Fibroblast of skin of right quadriceps (primary cell): ENCODE results near the gene CYP24A1.
"Not testable (repeated sequence)": the region's sequence is repeated elsewhere in the genome, so short reads cannot be mapped to it uniquely, and the experiment has no call there.

ENCODE experiments used
- DNase-seq: peaks from one replicate; pipeline ENCODE4 v3.0.0-alpha.2; 2013

CYP24A1 gene

DNA sequence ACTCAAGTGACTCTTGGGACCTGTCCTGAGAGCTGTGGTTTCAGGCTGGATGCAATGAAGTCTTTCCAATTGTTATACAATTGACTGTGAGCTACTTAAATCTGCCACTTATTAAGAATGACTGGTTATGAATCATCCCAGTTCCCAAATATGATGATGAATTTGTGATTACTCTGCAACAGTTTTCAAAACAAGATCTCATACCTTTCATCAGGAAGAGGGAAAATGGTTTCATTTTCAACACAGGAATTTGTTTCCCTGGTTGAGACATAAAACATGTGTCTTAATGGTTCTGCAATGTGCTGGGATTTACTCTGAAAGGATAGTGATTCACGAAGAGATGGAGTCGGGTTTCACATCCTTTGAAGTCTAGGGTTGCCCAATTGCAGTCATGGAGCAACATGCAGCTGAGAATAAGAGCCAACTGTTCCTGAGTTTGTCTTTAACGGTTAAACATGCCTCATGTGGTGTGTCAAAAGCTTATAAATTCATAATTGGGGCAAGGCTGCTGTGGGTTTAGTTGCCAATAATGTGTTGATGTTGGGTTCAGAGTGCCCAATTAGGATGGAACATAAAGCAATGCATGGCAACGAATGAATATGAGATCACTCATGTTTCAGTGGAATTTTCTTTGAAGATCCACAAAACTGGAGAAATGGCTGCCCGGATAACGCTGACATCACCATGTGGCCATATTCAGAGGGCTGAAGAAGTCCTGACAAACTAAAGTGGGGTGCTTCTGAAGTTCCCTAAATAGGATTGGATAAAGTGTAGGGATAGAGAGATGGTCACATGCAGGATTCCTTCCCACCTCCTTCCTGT lies 41.0 kb downstream of the CYP24A1 start:
- DNase-seq: peak; percentile 100

DNA sequence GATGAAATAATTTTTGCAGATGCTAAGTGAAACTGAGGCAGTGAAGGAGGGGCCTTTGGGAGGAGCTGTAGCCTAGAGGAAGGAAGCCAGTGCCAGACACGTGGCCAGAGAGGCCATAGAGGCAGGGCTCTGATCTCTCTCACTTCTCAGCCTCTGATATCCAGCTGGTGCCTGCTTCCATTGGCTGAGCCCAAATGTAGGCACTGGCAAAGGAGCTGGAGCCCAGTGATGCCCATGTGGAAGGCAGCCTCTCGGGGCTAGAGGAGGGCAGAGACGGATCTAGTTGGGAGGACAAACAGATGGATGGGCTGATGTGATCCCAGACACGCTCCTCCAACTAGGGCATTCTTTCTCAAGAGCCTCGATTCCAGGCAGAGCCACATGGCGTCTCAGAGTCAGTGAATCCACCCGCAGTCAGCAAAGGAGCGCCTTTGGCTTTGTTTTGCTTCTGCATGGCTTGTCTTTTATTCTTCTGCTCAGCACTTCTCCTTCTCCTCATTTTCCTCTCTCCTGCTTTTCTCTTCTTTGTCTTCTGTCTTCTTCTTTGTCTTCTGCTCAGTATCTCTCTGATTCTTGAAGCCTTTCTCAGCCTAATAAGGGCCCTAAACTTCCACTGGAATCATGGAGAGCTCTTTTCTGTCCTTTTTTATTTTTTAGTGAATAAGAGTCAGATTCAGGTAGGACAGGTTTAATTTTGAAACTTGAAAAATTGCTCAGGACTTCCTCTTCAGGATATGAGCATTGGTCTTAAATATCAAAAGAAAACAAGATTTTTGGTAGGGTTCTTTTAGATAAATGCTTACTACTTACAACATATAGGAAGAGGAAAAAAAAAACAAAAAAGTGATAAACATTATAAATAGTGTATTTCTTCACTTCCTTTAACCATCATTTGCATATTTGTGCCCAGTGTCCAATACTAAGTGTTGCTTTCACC lies 41.8 kb downstream of the CYP24A1 start:
- DNase-seq: peak; percentile 23

DNA sequence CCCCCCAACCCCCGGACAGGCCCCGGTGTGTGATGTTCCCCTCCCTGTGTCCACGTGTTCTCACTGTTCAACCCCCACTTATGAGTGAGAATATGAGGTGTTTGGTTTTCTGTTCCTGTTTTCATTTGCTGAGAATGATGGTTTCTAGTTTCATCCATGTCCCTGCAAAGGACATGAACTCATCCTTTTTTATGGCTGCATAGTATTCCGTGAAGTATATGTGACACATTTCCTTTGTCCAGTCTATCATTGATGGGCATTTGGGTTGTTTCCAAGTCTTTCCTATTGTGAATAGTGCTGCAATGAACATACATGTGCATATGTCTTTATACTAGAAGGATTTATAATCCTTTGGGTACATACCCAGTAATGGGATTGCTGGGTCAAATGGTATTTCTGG lies 42.7 kb downstream of the CYP24A1 start:
- DNase-seq: not testable (repeated sequence)

DNA sequence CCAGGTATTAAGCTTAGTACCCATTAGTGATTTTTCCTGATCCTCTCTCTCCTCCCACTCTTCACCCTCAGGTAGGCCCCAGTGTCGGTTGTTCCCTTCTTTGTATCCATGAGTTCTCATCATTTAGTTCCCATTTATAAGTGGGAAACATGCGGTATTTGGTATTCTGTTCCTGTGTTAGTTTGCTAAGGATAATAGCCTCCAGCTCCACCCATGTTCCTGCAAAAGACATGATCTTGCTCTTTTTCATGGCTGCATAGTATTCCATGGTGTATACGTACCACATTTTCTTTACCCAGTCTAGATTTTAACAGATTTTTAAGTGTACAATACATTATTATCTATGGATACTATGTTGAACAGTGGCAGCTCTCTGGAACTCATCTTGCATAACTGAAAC lies 44.4 kb downstream of the CYP24A1 start:
- DNase-seq: no peak

DNA sequence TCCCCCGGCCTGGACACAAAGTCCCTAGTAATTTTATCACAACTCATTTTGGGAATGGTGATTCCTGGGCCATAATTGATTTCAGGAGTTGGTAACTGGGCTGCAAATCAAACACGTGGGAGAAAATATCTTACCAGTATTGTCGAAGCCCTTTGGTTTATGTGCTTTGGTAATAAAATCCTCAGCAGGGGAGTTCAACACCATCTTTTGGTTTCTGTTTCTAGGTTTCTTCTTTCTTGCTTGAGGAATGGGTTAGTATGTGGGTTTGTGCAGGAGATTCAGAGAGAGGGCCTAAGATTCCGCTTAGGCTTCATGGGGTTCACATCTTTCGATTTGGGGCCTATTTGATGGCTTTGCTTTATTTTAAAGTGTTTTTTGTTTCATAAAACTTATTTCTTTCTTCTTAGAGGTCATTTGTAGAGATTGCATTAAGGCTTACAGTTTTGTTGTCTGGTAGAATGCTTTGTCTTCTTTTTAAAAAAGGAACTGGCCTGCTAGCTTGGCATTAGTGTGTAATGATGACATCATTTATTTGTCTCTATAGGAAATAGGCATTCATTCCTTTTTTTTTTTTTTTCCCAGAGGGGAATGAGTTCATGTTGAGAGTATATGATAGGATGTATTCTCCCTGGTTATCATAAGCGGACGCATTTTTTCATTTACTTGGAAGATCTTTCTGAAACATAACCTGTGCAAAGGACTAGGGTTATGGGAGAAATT lies 45.8 kb downstream of the CYP24A1 start:
- peak; percentile 42 for DNase-seq

DNA sequence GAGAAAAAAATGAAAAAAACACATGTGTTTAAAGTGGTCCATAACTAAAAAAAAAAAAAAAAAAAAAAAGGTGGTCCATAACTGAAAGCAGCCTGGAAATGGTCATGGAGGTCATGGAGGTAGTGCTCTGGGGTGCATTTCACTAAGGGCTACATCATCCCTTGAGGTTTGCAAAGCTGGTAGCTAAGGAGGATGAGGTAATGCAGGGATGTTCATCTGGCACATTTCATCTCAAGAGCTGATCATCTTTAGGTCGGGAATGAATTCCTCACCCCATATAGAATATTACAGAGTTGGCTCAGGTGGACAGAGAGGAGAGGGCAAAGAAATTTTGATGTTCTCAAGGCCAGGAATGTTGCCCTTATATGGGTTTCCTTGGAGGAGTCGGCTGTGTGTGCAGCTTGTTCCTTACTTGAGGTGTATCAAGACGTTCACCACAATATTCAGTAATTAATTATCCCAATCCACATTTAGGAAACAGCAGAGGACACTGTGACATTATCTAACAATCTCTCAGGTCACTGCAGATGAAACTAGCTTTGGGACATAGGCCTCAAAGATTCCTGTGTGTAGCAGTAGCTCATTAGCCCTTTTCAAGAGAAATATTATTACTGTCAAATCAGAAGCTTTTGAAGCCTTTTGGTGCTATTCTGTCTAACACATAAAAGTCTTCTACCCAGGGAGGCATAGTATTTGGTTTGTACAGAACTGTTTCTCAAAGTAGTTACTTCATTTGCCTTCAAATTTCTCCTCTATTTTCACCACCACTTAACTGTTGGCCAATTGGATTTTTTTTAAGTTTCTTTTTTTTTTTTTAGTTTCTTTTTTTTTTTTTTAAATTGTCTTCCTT lies 46.8 kb downstream of the CYP24A1 start:
- DNase-seq: no peak

DNA sequence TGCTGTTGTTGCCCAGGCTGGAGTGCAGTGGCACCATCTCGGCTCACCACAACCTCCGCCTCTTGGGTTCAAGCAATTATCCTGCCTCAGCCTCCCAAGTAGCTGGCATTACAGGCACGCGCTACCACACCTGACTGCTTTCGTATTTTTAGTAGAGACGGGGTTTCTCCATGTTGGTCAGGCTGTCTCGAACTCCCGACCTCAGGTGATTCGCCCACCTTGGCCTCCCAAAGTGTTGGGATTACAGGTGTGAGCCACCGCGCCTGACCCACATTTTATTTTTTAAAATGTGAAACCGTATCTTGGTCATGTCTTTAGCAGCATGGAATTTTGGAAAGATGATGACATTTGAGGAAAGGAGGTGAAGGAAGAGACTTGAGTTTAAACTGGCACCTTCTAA lies 47.5 kb downstream of the CYP24A1 start:
- not testable (repeated sequence) for DNase-seq

DNA sequence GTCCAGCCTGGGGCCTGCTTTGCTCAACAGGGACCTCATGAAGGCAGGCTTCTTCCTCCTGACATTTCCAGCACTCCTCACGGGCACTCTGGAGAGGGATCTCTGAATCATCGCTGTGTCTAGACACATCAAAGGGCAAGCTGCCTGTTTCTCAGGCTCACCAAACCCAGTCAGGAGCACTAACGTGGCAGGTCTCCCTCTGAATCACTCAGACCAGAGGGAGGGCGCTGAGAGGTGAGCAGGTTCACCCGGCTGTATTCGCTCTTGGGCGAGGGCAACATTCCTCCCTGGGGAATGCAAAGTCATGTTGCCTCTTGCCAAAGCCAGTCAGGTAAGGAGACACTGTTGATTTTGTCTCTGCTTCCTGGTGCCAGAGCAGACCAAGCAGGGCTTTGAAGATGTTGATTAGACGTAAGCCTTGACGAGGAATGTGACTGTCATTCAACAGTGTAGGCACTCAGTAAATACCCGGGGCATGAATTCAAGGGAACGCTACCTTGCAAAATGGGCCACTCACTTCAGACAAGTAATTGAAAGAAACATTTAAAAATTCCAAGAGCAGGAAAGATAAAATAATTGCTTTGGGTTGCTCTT lies 50.1 kb downstream of the CYP24A1 start:
- DNase-seq: peak; percentile 94

DNA sequence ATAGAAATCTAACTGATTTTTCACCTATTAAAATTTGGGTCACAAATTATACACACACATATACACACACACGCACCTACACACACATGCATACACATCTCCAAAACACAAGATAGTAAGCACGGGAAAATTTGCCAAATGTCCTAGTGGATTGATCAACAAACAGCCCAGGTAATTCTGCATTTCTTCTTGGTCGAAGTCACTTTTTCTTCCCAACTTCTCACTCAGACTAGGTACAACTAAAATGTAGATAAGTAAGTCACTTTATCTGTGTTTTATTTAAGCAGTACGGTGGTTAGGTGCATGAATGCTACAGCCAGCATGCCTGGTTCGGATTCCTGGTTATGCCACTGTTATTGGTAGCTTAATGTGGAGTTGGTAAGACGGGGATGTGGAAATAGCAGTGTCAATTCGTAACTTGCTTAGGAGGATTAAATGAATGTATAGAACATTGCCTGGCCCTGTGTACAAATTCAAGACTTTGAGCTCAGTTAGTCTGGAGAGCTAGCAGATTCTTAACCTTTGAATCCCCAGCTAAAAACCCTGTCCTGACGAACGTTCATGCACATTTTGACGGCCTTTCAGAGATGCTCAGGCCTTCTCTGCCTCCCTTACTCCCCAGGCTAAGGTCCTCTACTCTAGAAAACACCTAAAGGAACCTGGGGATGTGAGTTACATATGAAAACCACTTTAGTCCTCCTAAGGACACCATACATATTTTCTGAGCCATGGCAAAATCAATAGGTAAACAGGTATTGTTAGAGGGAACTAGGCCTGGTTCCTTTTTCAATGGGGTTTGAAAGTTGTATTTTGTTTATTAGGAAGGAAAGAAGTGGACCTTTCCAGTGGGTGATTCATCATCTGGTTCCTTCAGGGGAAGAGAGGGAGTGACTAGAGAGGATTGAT lies 50.9 kb downstream of the CYP24A1 start:
- DNase-seq: no peak

DNA sequence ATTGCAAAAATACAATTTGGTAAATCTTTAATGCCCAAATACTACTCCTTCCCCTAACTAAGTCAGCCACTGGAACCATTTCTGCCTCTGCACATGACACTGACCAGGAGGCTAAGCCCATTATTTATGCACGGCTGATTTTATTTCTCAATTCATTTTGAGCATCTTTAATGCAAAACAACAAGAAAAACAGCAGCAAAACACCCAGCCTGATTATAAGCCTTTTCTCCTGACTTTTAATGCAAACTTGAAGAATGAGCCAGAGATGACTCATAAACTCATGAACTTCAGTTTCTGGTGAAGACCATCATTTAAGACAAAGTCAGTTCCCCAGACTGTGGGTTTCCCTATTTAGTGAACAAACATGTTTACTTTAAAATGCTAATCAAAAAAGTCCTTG lies 51.6 kb downstream of the CYP24A1 start:
- peak; percentile 60 for DNase-seq

DNA sequence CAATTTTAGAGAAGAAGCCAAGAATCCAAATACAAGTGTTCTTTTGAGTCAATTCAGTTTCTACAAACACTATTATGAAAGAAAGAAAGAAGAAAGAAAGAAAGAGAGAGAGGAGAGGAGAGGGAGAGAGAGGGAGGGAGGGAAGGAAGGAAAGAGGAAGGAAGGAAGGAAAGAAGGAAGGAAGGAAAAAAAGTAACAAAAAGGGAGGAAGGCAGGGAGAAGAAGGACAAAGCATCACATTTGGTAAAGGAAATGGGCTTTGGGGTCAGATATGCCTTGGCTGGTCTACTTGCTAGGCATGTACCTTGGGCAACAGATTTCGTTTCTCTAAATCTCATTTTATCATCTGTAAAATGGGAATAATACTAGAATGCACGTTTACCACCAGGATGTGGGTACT lies 54.0 kb downstream of the CYP24A1 start:
- DNase-seq: no peak

DNA sequence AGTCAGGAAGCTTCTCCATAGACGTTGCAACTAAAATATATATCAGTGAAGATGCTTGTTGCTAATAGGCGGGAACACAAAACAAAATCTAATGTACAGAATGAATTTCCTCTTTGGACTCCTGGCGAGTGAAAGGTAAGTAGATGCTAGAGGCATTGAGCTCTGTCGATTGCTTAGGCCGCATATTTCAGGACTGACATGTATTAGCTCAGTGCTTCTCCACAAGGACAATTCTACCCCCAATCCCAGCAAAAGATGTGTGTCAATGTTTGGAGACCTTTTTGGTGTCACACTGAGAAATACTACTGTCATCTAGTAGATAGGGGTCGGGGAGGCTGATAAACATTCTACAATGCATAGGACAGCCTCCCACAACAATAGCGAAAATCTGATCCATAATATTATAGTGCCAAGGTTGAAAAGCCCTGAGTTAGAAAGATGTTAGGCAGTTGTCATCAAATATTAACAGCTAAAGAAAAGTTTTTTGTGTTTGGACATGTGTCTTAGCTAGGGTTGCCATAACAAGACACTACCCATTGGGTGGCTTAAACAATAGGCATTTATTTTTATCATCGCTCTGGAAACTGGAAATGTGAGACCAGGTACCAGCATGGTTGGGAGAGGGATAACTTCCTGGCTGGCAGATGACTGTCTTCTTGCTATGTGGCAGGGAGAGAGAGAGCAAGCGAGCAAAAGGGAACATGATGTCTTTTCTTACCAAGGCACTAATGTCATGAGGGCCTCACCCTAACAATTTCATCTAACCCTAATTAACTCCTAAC lies 55.4 kb downstream of the CYP24A1 start:
- DNase-seq: no peak

DNA sequence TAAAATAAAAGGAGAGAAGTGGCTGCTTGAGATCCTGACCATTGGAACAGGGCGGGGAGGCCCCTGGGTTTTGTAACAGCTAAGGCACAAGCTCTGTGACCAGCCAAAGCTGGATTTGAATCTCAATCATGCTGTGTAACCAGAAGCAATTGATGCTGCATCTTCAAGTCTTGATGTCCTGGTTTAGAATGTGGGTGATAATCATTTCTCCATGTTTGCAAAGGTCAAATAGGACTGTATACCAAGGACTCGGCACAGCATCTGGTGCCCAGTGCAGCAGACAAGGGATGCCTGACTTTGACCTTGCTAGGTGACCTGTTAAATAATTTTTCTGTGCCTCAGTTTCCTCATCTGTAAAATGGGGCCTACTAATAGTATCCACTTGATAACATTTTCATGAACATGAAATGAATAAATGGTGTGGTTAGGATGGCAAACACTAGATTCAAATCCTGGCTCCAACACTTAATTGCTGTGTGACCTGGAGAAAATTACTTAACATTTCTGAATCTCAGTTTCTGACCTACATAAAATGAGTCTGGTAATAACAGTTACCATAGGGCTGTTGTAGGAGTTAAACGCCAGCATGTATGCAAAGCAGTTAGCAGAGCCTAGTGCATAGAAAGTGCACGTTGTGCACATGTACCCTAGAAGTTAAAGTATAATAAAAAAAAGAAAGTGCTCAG lies 57.1 kb downstream of the CYP24A1 start:
- no peak for DNase-seq

DNA sequence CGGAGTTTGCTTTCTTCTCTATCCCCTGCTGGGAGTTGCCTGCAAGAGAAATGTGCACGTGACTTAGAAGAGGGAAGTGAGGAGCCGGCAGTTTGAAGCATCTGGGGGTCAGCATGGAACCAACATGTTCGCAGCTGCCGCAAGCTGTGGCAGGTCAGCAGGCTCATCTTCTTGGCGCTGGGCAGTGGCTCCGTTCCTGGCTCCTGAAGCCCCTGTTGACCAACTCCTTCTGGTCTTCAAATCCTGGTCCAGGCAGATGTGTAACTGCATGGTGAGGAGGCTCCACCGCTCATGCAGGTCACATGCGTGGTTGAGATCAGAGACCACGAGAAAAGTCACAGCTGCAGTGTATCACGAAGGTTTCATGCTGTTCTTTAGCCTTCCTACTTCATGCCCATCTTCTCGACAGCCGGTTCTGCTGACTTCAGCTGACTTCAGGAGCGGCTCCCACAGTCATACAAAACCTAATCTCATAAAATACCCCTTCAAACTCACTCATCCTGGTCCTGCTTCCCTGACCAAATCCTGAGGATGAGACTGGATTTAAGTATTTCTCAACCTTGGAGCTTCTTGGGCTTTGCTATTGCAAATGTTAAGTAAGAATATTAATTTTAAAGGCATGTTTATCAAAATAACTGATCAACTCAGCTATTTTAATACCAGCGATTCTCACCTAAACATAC lies 58.5 kb downstream of the CYP24A1 start:
- no peak for DNase-seq

DNA sequence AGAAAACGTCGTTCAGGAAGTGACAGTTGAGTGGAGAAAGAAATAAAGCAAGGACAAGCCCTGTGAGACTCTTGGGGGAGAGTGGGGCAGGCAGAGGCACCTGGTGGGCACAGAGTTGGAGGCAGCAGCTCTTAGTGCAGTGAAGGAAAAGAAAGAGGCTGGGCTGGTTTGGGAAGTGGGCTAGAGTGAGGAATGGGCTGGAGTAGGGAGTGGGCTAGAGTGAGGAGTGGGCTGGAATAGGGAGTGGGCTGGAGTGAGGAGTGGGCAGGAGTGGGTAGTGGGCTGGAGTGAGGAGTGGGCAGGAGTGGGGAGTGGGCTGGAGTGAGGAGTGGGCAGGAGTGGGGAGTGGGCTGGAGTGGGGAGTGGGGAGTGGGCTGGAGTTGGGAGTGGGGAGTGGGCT lies 59.7 kb downstream of the CYP24A1 start:
- no peak for DNase-seq

DNA sequence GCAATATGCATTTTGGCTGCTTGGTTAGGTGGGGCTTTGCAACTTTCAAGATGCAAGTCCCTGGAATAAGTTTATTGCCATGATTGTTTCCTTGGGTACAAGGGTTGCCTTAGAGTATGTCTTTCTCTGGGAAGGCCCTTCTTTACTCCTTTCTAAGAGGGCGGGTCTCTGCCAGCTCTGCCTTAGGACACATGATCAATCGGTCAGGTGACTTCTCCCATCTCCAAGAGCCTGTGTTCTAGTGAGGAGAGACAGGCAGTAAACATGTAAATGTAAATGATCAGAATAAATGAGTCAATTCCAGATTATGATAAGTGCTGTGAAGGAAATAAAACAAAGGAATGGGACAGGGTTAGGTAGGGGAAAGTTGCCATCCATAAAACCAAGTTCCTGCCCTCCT lies 60.2 kb downstream of the CYP24A1 start:
- no peak for DNase-seq

DNA sequence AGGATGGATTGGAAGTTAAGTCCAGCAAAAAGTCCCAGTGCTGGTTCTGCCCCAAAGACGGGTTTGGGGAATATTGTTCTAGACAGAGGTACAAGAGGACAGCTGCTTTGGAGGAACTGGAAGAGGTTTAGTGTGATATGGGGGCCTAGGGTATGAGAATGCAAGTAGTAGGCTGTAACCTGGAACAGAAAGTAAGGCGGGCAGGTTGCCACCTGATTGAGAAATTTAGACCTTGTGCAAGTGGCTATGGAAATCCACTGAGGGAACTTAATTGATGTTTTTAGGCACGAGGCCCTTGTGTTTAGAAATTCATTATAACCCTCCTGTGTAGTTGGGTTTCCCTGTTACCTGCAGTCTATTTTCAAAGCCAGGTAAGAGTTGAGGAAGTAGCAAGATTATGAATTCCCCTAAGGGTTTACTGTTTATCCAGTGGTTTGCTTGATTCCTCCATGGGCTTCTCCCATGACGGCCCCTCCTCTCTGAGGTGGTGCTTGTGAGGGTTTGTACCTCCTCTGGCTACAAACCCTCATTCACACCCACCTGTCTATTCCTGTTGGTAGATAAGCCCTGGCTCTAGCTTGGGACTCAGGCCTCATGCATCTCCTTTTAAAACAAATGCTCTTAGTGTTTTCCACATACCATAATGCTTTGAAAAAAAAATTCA lies 61.4 kb downstream of the CYP24A1 start:
- DNase-seq: no peak

DNA sequence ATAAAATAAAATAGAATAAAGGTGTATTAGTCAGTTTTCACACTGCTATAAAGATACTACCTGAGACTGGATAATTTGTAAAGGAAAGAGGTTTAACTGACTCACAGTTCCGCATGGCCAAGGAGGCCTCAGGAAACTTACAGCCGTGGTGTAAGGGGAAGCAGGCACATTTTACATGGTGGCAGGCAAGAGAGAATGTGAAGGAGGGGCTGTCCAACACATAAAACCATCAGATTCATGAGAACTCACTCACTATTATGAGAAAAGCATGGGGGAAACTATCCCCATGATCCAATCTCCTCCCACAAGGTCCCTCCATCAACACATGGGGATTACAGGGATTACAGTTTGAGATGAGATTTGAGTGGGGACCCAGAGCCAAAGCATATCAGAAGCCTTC lies 62.3 kb downstream of the CYP24A1 start:
- no peak for DNase-seq
